Measurements from ENCODE around the gene NT5M. TPM values are rescaled to one million over a fixed set of nuclear protein-coding genes. Genes with fewer than 3 reads are reported as not detected.

NT5M gene
- total RNA-seq, 2 experiments from 2014 or later: 1.8 to 2.9 TPM

DNA sequence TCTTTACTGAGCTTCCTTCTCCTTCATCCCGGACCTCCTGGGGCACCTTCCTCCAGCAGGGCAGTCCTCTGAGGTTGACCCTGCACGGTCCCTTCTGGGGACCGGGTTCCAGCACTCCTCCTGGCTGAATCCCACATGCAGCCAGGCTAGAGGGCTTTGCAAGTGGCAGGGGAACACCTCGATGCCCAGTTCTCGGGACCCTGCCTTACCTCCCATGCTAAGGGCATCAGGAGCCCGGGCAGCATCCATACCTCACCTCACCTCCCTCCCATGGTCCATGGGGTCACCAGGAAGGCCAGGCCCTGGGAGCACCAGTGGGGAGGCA, 81.1 kb downstream of the NT5M start:
- DNase-seq: no peak
- H3K36me3 ChIP-seq (ENCODE audit: insufficient read depth, low read length): no peaks in the 10 kb centered on the region
- CTCF ChIA-PET: no interaction called here
- Mint-ChIP-seq H3K27ac (no peak overlapping the region), H3K9me3 (no peaks in the 10 kb centered on the region), H3K27me3 (no peaks in the 10 kb centered on the region), H3K36me3 (ENCODE audit: low read depth) (no peaks in the 10 kb centered on the region), H3K4me3 (no peak overlapping the region), H3K4me1 (ENCODE audit: low read depth) (no peaks in the 10 kb centered on the region)
- no peak overlapping the region for H3K27ac ChIP-seq (ENCODE audit: low read depth in 1 of 2, low read length in 2 of 2)
- POLR2A ChIA-PET: no interaction called here
- TF ChIP-seq CTCF (IDR thresholded peaks at IDR 0.05): no peak
- H3K4me3 ChIP-seq (ENCODE audit: low read length): no peak overlapping the region
- H3K27me3 ChIP-seq (ENCODE audit: control insufficient read depth in 1 of 2, insufficient read depth in 2 of 2, low read length in 2 of 2): no peaks in the 10 kb centered on the region
- intact Hi-C loops (cut with DNase I, micrococcal nuclease): no loop called here
- no peaks in the 10 kb centered on the region for H3K4me1 ChIP-seq (ENCODE audit: insufficient read depth, low read length)
- ATAC-seq (ENCODE audit: poor library complexity): no peak
- no peaks in the 10 kb centered on the region for H3K9me3 ChIP-seq (ENCODE audit: control insufficient read depth in 1 of 2, insufficient read depth in 1 of 2, low read length in 2 of 2)

- H3K27ac Mint-ChIP-seq: no peak overlapping the region
- Histone ChIP-seq H3K27ac (ENCODE audit: low read depth in 1 of 2, low read length in 2 of 2) (no peak overlapping the region), H3K27me3 (ENCODE audit: control insufficient read depth in 1 of 2, insufficient read depth in 2 of 2, low read length in 2 of 2) (no peaks in the 10 kb centered on the region), H3K4me1 (ENCODE audit: insufficient read depth, low read length) (no peaks in the 10 kb centered on the region), H3K36me3 (ENCODE audit: insufficient read depth, low read length) (no peaks in the 10 kb centered on the region), H3K9me3 (ENCODE audit: control insufficient read depth in 1 of 2, insufficient read depth in 1 of 2, low read length in 2 of 2) (no peaks in the 10 kb centered on the region), H3K4me3 (ENCODE audit: low read length) (no peak overlapping the region)
- CTCF ChIA-PET: no interaction called here
- DNase-seq (no peak), ATAC-seq (ENCODE audit: poor library complexity) (no peak)
- H3K27me3 Mint-ChIP-seq: no peaks in the 10 kb centered on the region
- POLR2A ChIA-PET: no interaction called here
- intact Hi-C loops (cut with DNase I, micrococcal nuclease): no loop called here
- H3K4me1 Mint-ChIP-seq (ENCODE audit: low read depth): no peaks in the 10 kb centered on the region
- no peak for TF ChIP-seq CTCF (IDR thresholded peaks at IDR 0.05)
- no peak overlapping the region for H3K4me3 Mint-ChIP-seq
- no peaks in the 10 kb centered on the region for H3K36me3 Mint-ChIP-seq (ENCODE audit: low read depth)
- H3K9me3 Mint-ChIP-seq: no peaks in the 10 kb centered on the region
These were observed 81.8 kb downstream of the NT5M start for GRCh38 chr17:17384961-17385360.

GRCh38 chr17:17385491-17385890, 82.3 kb downstream of the NT5M start:
- Mint-ChIP-seq H3K27ac (no peak overlapping the region), H3K9me3 (no peaks in the 10 kb centered on the region), H3K27me3 (no peaks in the 10 kb centered on the region), H3K4me3 (no peak overlapping the region), H3K36me3 (ENCODE audit: low read depth) (no peaks in the 10 kb centered on the region), H3K4me1 (ENCODE audit: low read depth) (no peaks in the 10 kb centered on the region)
- ChIA-PET CTCF (no interaction called here), POLR2A (no interaction called here)
- intact Hi-C loops (cut with DNase I, micrococcal nuclease): no loop called here
- H3K9me3 ChIP-seq (ENCODE audit: control insufficient read depth in 1 of 2, insufficient read depth in 1 of 2, low read length in 2 of 2): no peaks in the 10 kb centered on the region
- no peak for TF ChIP-seq CTCF (IDR thresholded peaks at IDR 0.05)
- DNase-seq (no peak), ATAC-seq (ENCODE audit: poor library complexity) (no peak)
- no peaks in the 10 kb centered on the region for H3K4me1 ChIP-seq (ENCODE audit: insufficient read depth, low read length)
- no peak overlapping the region for H3K27ac ChIP-seq (ENCODE audit: low read depth in 1 of 2, low read length in 2 of 2)
- no peaks in the 10 kb centered on the region for H3K27me3 ChIP-seq (ENCODE audit: control insufficient read depth in 1 of 2, insufficient read depth in 2 of 2, low read length in 2 of 2)
- H3K36me3 ChIP-seq (ENCODE audit: insufficient read depth, low read length): no peaks in the 10 kb centered on the region
- H3K4me3 ChIP-seq (ENCODE audit: low read length): no peak overlapping the region

Measured in CD4-positive, alpha-beta T cell (primary cell).